SU-DHL-6 (cell line): ENCODE results near the gene ECD.

Source experiments
- H2AFZ ChIP-seq: fragments of 200-600 bp; sonication (generic); 2 replicates; pipeline ENCODE4 v1.6.1; 2014; ENCODE audit warnings: low read depth, mild to moderate bottlenecking, moderate library complexity, mixed read lengths, antibody characterized with exemption, low read length; ENCODE audit not compliant: severe bottlenecking
- H3F3A ChIP-seq: fragments of 200-600 bp; shearing (Covaris generic); 2 replicates; pipeline ENCODE4 v1.6.0; 2016; ENCODE audit warnings: antibody characterized with exemption, mild to moderate bottlenecking; ENCODE audit not compliant: insufficient read depth
- H3K27ac ChIP-seq: fragments of 200-600 bp; sonication (generic); 2 replicates; pipeline ENCODE4 v1.5.1; 2016; ENCODE audit warnings: low read depth, mild to moderate bottlenecking, low read length, moderate library complexity, mixed read lengths
- H3K27me3 ChIP-seq: fragments of 200-600 bp; sonication (generic), shearing (Covaris generic); 2 replicates; pipeline ENCODE4 v1.6.0; 2014; ENCODE audit warnings: mild to moderate bottlenecking, low read length
- H3K36me3 ChIP-seq: fragments of 200-600 bp; sonication (generic); 2 replicates; pipeline ENCODE4 v1.6.1; 2014; ENCODE audit warnings: mild to moderate bottlenecking, low read length, mixed read lengths
- H3K4me2 ChIP-seq: fragments of 300-600, 200-600 bp; shearing (Covaris generic), sonication (generic); 2 replicates; pipeline ENCODE4 v1.6.0; 2014; ENCODE audit warnings: low read length, low read depth, mild to moderate bottlenecking; ENCODE audit not compliant: poor library complexity, severe bottlenecking
- H3K4me3 ChIP-seq: fragments of 200-600 bp; sonication (generic); 2 replicates; pipeline ENCODE4 v1.5.1; 2014; ENCODE audit warnings: antibody characterized with exemption, low read length, mild to moderate bottlenecking, mixed read lengths; ENCODE audit not compliant: insufficient read depth, poor library complexity, severe bottlenecking
- H3K79me2 ChIP-seq: fragments of 200-600 bp; sonication (generic); 2 replicates; pipeline ENCODE4 v1.6.1; 2014; ENCODE audit warnings: mild to moderate bottlenecking, low read length, moderate library complexity; ENCODE audit not compliant: insufficient read depth
- H3K9ac ChIP-seq: fragments of 200-600 bp; sonication (generic); 2 replicates; pipeline ENCODE4 v1.7.0; 2014; ENCODE audit warnings: mild to moderate bottlenecking, low read length
- H3K9me2 ChIP-seq: fragments of 200-600 bp; sonication (generic); replicated peaks from 2 replicates; pipeline ENCODE4 v1.6.1; 2014; ENCODE audit warnings: low read length; ENCODE audit not compliant: insufficient read depth
- H3K9me3 ChIP-seq: fragments of 200-600 bp; sonication (generic); 2 replicates; pipeline ENCODE4 v1.6.1; 2014; ENCODE audit warnings: low read length, mixed read lengths; ENCODE audit not compliant: insufficient read depth
- H4K20me1 ChIP-seq: fragments of 200-600 bp; sonication (generic); 2 replicates; pipeline ENCODE4 v1.6.1; 2014; ENCODE audit warnings: low read depth, mild to moderate bottlenecking, antibody characterized with exemption, low read length, moderate library complexity, mixed read lengths
- CTCF ChIP-seq: fragments of 200-600 bp; sonication (generic); IDR thresholded peaks from one replicate; pipeline ENCODE4 v1.5.1; 2017; ENCODE audit warnings: antibody characterized with exemption, mild to moderate bottlenecking, low read length, moderate library complexity; ENCODE audit not compliant: insufficient read depth, poor library complexity, severe bottlenecking
- EZH2phosphoT487 ChIP-seq: fragments of 200-600 bp; sonication (generic), shearing (Covaris generic); conservative IDR thresholded peaks from 2 replicates; pipeline ENCODE4 v1.6.1; 2018; ENCODE audit warnings: mild to moderate bottlenecking, antibody characterized with exemption, low read length, moderate library complexity, mixed read lengths

The ECD gene

GRCh38 chr10:73168465-73168803, 626 bp upstream of the ECD start:
- Histone ChIP-seq H4K20me1 (no peaks in the 10 kb centered on the region), H3F3A (no peaks in the 10 kb centered on the region), H3K27ac (peak overlapping the region; percentile 48), H3K9ac (peak overlapping the region; percentile 89), H3K79me2 (peaks cover 47% of the 10 kb centered on the region), H2AFZ (peak overlapping the region; percentile 95), H3K4me2 (peak overlapping the region; percentile 88), H3K4me3 (peak overlapping the region; percentile 95), H3K9me3 (no peaks in the 10 kb centered on the region), H3K27me3 (no peaks in the 10 kb centered on the region), H3K36me3 (0 out of 2 replicates have a peak, but pooled peaks cover 4% of the 10 kb centered on the region), H3K9me2 (no peaks in the 10 kb centered on the region)
- TF ChIP-seq EZH2phosphoT487 (no peak), CTCF (no peak)

- Histone ChIP-seq H3K4me3 (peak overlapping the region; percentile 95), H2AFZ (peak overlapping the region; percentile 95), H3K27me3 (no peaks in the 10 kb centered on the region), H3K79me2 (peaks cover 52% of the 10 kb centered on the region), H3K27ac (peak overlapping the region; percentile 48), H4K20me1 (no peaks in the 10 kb centered on the region), H3K9me2 (no peaks in the 10 kb centered on the region), H3K9me3 (no peaks in the 10 kb centered on the region), H3K9ac (peak overlapping the region; percentile 89), H3K36me3 (0 out of 2 replicates have a peak, but pooled peaks cover 4% of the 10 kb centered on the region), H3K4me2 (peak overlapping the region; percentile 82), H3F3A (no peaks in the 10 kb centered on the region)
- no peak for TF ChIP-seq EZH2phosphoT487
- TF ChIP-seq CTCF = no peak
Observed at GRCh38 chr10:73167458-73167782, 388 bp downstream of the ECD start.

GRCh38 chr10:73166972-73167371, 836 bp downstream of the ECD start:
- H3K27ac ChIP-seq = no peak overlapping the region
- H2AFZ ChIP-seq = no peak overlapping the region
- H3K4me2 ChIP-seq = peak overlapping the region; percentile 82
- peaks cover 56% of the 10 kb centered on the region for H3K79me2 ChIP-seq
- H3K36me3 ChIP-seq = 0 out of 2 replicates have a peak, but pooled peaks cover 4% of the 10 kb centered on the region
- no peaks in the 10 kb centered on the region for H3F3A ChIP-seq
- H3K9me2 ChIP-seq = no peaks in the 10 kb centered on the region
- no peak for TF ChIP-seq CTCF
- TF ChIP-seq EZH2phosphoT487 = no peak
- no peaks in the 10 kb centered on the region for H4K20me1 ChIP-seq
- peak overlapping the region; percentile 95 for H3K4me3 ChIP-seq
- H3K9me3 ChIP-seq = no peaks in the 10 kb centered on the region
- H3K9ac ChIP-seq = peak overlapping the region; percentile 89
- no peaks in the 10 kb centered on the region for H3K27me3 ChIP-seq

- H3F3A ChIP-seq = peaks cover 6% of the 10 kb centered on the region; the same call in 1 of the 2 replicates
- H3K4me3 ChIP-seq = no peak overlapping the region
- H3K9me2 ChIP-seq = no peaks in the 10 kb centered on the region
- no peaks in the 10 kb centered on the region for H4K20me1 ChIP-seq
- no peak overlapping the region for H3K4me2 ChIP-seq
- no peaks in the 10 kb centered on the region for H3K27me3 ChIP-seq
- no peak for TF ChIP-seq EZH2phosphoT487
- TF ChIP-seq CTCF = no peak
- no peak overlapping the region for H2AFZ ChIP-seq
- H3K79me2 ChIP-seq = peaks cover 67% of the 10 kb centered on the region
- H3K9me3 ChIP-seq = no peaks in the 10 kb centered on the region
- 0 out of 2 replicates have a peak, but pooled peaks cover 6% of the 10 kb centered on the region for H3K36me3 ChIP-seq
- H3K27ac ChIP-seq = no peak overlapping the region
- no peak overlapping the region for H3K9ac ChIP-seq
Observed at GRCh38 chr10:73163096-73163495, 4.7 kb downstream of the ECD start.
